Superior temporal gyrus (tissue), 1 donor: ENCODE results near the gene MAGEB17.
A peak's percentile ranks its signal among the peaks of the same experiment; 100 is the strongest.
"Not testable (repeated sequence)": the region's sequence is repeated elsewhere in the genome, so short reads cannot be mapped to it uniquely, and the experiment has no call there.

Source experiments
- DNase-seq: peaks from one replicate; pipeline ENCODE4 v3.0.0-alpha.2; 2016; ENCODE audit errors: extremely low spot score

The MAGEB17 gene, protein sequence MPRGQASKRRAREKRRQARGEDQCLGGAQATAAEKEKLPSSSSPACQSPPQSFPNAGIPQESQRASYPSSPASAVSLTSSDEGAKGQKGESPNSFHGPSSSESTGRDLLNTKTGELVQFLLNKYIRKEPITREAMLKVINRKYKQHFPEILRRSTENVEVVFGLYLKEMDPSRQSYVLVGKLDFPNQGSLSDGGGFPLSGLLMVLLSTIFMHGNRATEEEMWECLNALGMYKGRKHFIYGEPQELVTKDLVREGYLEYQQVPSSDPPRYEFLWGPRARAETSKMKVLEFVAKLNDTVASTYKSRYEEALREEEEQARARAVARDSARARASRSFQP

DNA sequence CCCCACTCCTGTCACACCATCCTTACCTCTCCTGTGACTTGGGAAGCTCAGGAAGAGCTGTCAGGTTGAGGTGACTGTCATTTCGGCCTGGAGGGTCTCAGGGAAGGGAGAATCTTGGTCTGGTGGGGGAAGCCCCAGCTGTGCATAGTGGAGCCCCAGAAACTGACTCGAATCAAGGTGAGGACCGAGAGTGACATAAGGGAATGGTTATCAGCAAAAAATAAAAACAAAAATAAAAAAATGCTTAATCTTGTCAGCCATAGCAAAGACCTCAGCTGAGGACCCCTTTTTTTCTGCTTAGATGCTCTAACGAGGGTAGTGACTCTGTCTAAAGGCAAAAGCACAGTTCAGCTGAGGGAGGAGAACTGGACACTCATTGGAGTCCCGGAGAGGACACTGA is at the start of gene MAGEB17:
Gene MAGEB17 (plus strand): TSS at position 301 of the 400 bp plus-strand sequence. CDS start 2,902 bp downstream, outside the sequence.
- DNase-seq: no peak

DNA sequence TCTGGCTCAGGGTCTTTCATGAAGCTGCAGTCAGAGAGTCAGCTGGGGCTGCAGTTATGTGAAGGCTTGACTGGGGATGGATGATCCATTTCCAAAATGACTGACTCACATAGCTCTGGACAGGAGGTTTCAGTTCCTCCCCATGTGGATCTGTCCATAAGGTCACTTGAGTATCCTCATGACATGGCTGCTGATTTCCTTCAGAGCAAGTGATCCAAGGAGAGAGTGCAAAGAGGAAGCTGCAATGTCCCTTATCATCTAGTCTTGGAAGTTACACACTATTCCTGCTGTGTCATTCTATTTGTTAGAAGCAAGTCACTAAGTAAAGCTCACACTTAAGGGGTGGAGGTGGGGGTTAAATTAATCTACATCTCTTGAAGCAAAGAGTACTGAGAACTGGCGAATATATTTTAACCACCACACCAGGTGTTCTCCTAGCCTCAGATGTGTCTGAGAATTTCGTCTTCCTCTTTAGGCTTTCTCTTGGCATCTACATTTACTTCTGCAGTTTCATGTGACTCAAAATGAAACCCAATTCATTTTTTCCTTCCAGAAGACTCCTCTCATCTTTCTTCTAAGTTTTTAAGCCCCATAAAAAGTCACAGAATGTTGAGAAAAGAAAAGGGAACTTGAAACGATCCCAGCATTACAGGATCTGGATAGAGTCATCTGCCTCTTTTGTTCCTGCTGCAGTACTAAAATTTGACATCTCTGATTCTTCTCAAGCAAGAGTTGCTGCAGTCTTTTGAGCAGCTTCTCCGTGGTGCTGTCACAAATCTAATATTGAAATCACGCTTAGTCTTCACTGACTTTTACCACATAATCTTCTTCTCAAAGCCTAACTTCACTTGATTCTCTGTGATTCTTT is 47.7 kb upstream of the MAGEB17 start:
- DNase-seq: peak; percentile 8

DNA sequence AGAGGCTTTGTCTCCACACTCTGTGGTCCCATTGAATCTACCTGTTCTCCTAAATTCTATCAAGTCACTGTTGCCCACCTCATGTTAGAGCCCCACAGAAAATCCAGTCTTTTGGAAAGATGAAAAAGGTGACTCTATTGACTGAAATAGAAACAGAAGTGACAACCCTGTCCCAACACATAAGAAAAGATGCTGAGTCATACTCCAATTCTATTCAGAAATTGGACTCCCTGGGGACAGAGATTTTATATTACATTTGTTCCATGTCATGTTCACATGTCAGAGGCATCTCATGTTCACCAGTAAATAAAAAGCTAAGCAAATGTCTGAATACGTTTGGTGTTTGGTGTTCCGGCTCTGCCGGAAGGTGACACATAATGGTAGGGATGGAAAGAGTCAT is 46.9 kb upstream of the MAGEB17 start:
- no peak for DNase-seq

DNA sequence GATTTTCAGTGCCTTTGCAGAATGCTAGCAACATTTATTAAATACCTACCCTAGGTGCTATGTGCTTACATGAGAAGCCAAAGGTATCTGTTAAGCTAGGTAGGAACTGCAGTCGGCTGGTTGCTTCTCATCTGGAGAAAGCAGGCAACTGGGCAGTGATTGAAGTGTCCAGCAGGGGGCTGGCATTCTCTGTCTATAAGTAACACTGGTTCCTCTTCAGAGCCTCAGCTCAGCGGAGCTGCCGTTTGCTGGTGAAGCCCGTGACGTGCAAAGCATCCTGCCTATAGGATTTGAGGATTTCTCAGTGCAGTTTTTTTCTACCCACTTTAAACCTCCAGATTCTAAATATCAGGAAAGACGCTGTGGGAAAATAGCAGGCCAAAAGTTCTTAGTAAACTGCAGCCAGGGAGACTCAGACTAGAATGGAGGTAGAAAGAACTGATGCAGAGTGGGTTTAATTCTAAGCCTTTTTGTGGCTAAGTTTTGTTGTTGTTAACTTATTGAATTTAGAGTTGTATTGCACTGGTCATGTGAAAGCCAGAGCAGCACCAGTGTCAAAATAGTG is 44.0 kb upstream of the MAGEB17 start, which contains the start of gene GRPR:
Gene GRPR (plus strand): TSS at position 344 of the 565 bp plus-strand sequence. CDS start 389 bp downstream, outside the sequence.
- DNase-seq: peak; percentile 77

DNA sequence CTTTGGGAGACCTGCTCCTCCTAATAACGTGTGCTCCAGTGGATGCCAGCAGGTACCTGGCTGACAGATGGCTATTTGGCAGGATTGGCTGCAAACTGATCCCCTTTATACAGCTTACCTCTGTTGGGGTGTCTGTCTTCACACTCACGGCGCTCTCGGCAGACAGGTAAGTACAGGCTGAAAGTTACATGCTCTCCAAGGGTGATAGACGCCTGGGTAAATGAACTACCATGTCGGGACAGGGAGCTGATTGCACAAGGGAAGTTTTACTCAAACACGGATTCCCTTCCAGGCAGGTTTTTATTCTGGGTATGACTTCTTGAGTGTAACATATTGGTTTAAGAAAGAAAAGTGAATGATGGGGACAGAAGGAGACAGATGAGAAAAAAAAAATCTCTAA is 43.1 kb upstream of the MAGEB17 start:
- DNase-seq: no peak

DNA sequence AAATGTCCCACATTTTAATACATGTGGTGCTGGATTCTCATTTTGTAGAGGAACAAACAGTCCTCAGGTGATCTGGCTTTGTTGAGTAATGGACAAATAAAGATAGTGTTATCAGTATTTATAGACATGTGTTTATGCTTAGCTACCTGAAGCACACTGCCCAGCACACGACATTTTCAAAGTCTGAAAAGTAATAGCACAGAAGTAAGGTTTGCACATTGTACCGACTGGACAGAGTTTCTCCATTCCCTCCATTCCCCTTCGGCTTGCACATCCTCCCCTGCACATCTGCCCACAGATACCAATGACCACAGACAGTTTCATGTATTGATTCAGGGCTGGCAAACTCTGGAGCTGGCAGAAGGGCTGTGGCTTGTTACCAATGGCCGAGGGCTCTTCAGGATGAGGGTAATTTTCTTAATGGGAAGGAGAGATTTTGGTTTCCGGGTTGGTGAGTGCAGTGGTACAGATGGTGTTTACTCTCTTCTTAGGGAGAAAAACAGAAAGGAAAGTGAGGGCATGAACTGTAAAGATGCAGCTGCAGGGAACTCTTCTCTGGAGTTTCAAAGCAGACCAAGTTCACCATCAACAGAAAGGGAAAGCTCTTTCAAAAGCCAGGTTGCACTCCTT is 41.6 kb upstream of the MAGEB17 start:
- no peak for DNase-seq

DNA sequence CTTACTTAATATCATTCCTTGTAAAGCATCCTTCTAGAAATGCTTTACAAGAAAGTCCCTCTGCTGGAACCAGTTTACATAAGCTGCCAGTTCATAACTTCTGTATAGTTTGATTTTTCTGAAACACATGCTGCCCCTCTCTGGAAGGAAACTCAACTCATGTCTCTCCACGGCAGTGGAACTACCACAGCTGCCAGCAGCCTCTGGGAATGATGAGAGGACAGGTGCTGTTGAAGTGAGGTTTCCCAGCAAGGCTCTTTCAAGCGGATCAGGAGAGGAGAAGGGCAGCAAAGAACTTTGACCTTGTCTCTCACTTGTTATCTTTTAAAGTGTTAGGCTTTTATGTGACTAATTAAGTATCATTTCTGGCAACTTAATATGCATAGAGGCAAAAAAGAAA is 36.6 kb upstream of the MAGEB17 start:
- DNase-seq: no peak

DNA sequence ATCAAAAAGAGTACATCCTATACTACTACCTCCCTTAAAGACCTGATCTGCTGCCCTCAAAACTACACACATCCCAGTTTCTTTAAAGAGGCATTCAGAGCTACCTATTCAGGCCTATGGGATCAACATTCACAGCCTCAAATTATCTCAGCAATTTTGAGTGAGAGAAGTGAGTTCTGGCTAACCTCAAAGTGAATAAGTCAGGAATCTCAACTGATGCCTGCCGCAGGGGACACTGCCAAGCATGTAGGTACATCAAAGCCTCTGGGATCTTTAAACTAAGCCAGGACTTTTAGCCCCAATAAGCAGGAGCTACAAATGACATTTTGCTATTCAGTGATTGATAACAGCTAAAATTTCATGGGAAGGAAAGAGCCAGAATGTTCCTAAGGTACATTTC is 32.3 kb upstream of the MAGEB17 start:
- DNase-seq: no peak

DNA sequence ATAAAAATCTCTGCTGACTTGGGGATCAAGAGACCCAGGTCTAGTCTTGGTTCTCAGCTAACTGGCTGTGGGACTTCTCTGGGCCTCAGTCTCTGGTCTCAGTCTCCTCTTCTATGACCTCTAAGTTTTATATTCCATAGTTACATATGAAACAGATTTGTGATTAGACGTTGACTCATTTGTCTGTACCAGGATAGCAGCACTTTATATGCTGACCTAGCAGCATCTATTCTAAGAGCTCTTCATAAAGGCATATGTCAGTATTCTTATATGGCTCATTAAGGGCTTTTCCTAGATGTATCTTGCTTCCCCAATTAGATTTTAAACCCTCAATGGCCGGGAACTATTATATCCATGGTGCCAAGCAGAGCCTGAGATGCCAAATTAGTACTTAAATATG is 31.2 kb upstream of the MAGEB17 start:
- DNase-seq: no peak

DNA sequence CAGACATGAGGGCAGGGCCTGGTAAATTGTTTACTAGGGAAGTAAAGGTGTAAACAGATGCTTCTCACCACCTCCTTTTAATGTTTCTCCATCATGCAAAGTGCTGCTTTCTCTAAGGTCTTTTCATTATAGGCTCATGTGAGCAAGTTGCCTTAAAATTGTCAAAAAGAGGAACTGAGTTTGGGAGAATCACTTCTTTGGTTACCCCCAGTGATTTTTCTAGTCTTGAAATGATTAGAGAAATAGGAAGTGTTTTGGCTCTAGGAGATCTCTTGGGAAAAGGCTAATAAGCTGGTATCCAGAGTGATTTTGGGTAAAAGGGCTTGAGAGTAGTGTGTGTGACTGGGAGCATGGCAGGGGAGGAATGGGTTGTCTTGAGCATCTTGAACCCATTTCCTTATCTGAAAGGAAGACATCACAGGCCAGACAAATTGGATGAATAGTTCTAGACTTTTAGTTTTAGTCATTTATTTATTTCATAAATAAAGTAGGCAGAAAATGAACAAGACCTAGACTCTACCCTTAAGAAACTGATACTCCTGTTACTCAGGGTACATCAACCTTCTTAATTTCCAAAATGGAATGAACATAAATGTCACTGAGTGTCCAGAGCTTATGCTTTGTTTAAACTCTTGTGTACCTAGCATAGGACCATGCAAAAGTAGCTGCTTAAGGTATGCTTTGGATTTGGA is 29.7 kb upstream of the MAGEB17 start:
- DNase-seq: no peak

DNA sequence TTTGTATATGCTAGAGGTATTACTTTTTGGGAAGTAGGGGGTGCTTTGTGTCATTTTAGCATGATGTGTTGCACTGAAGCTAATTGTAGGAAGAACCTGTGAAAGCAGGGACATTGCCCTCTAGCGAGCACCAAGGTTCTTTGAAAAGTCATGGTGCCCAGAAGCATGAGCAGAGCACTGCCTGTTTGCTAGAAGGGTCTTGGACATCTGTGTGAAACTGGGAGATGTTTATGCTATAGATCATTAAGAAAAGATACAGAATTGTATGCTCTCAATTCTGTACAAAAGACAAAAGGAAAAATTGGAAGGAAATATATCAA is 29.2 kb upstream of the MAGEB17 start:
- DNase-seq: no peak

DNA sequence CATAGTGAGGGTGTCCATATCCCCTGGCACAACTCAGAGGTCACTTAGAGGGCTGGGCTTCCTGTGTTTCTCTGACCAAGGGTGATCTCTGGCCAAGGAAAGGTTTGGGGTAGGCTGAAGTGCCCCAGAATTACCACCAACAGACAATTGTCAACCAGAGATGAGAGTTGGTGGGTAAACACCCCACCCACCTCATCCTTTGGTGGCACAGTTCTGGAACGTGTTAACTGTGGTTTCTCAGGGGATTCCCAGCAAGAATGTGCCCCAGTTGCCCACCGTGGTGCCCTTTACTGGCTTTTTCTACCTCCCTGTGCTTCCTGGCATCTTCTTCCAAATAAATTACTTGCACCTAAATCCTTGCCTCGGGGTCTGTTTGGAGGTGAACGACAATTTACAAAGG is 26.8 kb upstream of the MAGEB17 start:
- DNase-seq: no peak

DNA sequence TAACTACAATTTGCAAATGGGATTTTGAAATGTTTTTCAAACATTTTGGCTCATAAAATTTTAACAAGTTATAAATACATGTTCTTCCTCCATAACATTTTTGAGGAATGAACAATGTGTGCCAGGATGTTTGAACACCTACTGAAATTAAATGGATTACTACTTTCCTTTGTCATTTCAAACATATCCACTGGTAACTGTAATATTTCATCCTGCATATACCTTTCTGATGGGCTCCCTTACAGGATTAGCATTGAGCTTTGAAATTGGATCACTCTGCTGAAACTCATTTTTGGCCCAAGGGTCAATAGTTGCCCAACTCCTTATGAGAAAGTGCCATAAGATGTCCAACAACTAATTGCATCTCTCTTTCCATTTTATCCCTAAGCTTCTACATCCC is 26.3 kb upstream of the MAGEB17 start:
- peak; percentile 6 for DNase-seq

DNA sequence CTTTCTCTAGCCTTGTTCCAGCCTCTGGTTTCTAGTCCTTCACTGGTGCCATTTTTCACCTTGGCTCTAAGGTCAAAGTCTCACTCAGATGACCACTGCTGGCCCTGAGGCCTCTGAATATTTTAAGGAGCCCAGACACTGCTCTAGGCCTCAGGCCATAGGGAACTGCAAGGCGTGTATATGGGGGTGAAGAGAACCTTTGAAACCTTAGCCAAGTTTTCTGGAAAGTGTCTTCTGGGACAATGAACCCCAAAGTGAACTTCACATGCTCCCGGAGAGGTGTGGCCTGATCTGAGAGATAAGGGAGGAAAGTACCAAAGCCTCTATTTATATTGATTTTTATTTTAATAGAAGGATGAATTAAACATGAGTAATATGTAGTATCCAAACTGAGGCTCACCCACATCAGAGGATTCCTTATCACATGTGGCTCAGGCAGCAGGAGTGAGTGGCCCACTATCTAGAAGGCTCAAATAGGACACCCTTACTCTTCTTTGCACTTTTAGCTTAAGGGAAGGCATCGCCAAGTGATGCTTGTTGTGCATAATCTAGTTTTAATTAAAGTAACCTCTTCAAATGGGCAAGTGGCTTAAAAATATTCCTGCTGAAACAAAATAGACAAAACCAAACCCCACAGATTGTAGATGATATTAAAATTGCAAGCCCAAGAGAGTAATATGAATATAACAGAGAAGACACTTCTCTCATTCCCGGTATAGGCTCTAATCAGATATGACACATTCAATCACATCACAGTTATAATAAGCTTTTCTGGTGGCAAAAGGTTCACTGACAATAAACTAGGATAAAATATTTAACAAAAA is 25.6 kb upstream of the MAGEB17 start:
- no peak for DNase-seq

DNA sequence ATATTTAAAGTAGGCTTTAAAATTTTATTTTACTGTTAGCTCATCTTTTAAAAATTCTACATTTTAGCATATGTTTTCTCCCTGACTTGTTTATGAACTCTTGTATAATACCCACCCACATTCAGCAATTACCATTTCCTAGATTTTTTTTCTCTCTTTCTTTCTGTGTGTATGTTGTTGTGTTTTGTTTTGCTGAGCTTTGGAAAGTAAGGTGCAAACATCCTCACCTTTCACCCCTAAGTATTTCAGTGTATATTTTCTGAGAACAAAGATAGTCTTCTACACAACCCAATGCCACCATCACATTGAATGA is 25.1 kb upstream of the MAGEB17 start:
- no peak for DNase-seq

DNA sequence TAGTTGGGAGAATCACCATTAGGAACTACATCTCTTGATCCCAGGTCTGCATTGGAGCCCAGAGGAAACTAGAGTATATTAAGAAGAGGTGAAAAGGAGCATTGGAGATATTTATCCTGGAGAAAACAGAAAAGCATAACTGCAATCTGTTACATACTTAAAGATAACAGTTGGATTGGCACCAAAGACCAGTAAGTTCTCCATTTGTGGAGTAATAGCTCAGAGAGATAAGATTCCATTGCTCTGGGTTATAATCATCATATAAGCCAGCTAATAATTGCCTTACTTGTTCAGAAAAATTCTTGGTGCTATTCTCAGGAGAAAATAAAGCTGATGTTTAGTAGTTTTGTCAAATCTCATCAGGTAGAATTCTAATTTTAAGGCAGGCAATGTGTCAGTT is 23.3 kb upstream of the MAGEB17 start:
- DNase-seq: no peak

DNA sequence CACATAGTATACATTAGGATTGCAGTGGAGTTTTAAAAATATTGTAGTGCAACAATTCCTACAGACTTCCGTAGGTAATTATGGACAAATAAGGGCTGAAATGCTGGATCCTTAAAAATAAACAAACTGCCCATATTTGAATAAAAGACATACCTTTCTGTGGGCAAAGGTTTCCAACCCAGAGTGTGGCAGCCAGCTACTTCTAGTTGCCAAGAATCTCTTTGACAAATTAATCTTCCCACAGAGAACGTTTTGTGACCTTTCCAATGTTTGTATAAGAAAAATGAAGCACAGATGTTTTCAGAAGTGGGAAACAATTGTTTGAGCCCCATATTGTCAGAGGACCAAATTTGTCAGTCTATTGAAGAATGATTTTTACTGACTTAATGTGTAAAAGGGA is 22.9 kb upstream of the MAGEB17 start:
- DNase-seq: no peak

DNA sequence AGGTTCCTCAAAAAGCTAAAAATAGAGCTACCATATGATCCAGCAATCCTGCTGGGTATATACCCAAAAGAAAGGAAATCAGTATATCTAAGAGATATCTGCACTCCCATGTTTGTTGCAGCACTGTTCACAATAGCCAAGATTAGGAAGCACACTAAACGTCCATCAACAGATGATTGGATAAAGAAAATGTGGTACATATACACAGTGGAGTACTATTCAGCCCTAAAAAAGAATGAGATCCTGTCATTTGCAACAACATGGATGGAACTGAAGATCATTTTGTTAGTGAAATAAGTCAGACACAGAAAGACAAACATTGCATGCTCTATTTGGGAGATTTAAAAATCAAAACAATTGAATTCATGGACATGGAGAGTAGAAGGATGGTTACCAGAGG is 22.2 kb upstream of the MAGEB17 start:
- not testable (repeated sequence) for DNase-seq

DNA sequence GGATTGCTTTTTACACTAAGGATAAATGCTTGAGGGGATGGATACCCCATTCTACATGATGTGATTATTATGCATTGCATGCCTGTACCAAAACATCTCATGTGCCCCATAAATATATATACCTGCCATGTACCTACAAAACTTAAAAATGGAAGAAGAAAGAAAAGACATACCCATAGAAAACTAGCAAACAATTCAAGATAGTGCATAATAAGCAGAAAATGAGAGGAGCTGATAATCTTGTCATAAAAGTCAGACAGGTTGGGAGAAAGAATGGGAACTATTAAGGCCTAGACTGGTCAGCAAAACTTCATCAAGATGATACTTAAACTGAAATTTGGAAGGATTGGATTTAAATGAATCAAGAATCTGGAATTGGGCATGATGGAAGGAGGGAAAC is 21.6 kb upstream of the MAGEB17 start:
- DNase-seq: no peak

DNA sequence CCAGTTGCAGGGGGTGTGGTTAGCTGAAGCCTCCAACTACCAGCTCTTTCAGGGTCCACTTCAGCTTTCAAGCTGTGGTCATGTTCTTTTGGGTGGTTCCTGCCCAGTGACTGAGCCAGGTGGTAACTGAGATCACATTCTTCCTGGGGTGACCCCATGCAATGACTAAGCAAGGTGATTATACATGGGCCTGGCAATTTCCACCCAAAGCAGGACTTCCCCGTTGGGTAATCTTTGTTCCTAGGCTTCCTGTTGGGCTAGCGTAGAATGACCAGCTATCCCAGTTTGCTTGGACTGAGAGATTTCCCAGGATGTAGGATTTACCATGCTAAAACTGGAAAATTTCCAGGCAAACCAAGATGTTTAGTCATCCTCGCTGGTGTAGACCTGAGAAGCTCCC is 18.4 kb upstream of the MAGEB17 start:
- no peak for DNase-seq

DNA sequence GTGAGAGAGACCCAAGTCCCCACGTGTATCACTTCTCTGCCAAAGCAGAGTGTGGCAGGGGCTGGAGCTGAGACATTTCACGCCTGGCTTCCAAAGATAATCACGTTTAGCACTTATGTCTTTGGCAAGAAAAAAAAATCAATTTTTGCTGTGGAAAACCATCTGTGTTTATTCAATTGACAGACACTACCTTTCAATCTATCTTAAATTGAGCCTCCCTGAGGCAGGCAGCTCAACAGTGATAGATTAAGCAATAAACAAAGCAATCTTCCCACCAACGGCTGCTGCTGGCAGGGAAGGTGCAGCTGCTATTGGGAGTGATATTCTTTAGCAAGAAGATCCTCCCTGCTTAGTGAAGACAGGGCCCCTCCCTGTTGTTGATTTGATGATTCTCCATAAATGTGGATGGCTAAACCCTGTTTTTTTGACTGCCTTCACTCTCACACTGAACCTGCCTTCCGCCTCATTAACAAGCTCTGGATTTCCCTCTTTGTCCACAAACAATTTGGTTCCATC is 11.6 kb upstream of the MAGEB17 start:
- no peak for DNase-seq
